Upper lobe of left lung (tissue), 6 donors: ENCODE measurements around the gene NDEL1. TPM values are rescaled to one million over a fixed set of nuclear protein-coding genes. Genes with fewer than 3 reads are reported as not detected.

Experiments used
- ATAC-seq, 2 donors: fragments of 200-7000 bp; cut with Tn5 transposase; one replicate each; pipeline ENCODE4 v1.9.1; 2022; ENCODE audit warnings: mild to moderate bottlenecking in 2 of 2, moderate library complexity in 2 of 2; ENCODE audit not compliant: low FRiP score in 2 of 2
- DNase-seq, 2 donors: peaks; one replicate each; pipeline ENCODE4 v3.0.0-alpha.2; 2019 to 2020
- H3K27ac ChIP-seq, 4 donors: fragments of 200-600 bp; sonication (generic); one replicate each; pipeline ENCODE4 v1.5.1; 2016 to 2019
- H3K27me3 ChIP-seq, 4 donors: fragments of 200-600 bp; sonication (generic); one replicate each; pipeline ENCODE4 v1.5.1; 2017 to 2019
- H3K36me3 ChIP-seq, 4 donors: fragments of 200-600 bp; sonication (generic); one replicate each; pipeline ENCODE4 v1.5.1; 2016 to 2019
- H3K4me1 ChIP-seq, 4 donors: fragments of 200-600 bp; sonication (generic); one replicate each; pipeline ENCODE4 v1.5.1; 2018 to 2019
- H3K4me3 ChIP-seq, 4 donors: fragments of 200-600 bp; sonication (generic); one replicate each; pipeline ENCODE4 v1.5.1; 2017 to 2019; ENCODE audit warnings: mild to moderate bottlenecking in 2 of 4, moderate library complexity in 1 of 4
- H3K9me3 ChIP-seq, 4 donors: fragments of 200-600 bp; sonication (generic); one replicate each; pipeline ENCODE4 v1.5.1; 2018 to 2019
- CTCF ChIP-seq, 6 experiments: fragments of 450-650 bp in 4 of 6; fragments of 200-600 bp in 2 of 6; sonication (generic) in 2 of 6; IDR thresholded peaks; one replicate each; pipeline ENCODE4 v1.5.1; 2016 to 2019; ENCODE audit warnings: antibody characterized with exemption in 6 of 6
- EP300 ChIP-seq, 4 donors: sonication (generic); formaldehyde crosslinking; IDR thresholded peaks; one replicate each; pipeline ENCODE4 v1.5.1; 2017; ENCODE audit warnings: antibody characterized with exemption in 4 of 4, control low read depth in 2 of 4
- POLR2A ChIP-seq, 4 donors: fragments of 450-650 bp; IDR thresholded peaks; one replicate each; pipeline ENCODE4 v1.5.1; 2016 to 2017; ENCODE audit warnings: antibody characterized with exemption in 4 of 4, mild to moderate bottlenecking in 2 of 4
- POLR2AphosphoS5 ChIP-seq, 2 donors: sonication (generic); formaldehyde crosslinking; IDR thresholded peaks; one replicate each; pipeline ENCODE4 v1.5.1; 2017; ENCODE audit warnings: antibody characterized with exemption in 2 of 2
- WGBS, 2 donors: methylation state at CpG; one replicate each; pipeline ENCODE4 v1.1.5; 2017 to 2018; 5-methylcytosine and 5-hydroxymethylcytosine counted together
- total RNA-seq, 6 donors: library from RNA; depleted of rRNA in 4 of 6; stranded (reverse); fragments of >200 nt in 4 of 6; gene quantifications; one replicate each; pipeline versions ENCODE4 v1.1.0 to v1.2.1, GENCODE V29; 2016 to 2021
- donor health status: DM: no; HTN: no; CAD: no; lungs with moderate emphysema.
- donor health status: DM: no; HTN: yes; CAD: no; lungs with severe emphysema.

Gene NDEL1
- total RNA-seq, 6 donors from 2014 or later, result 62.3 to 138 (median 85.4) TPM

GRCh38 chr17:8470447-8471047, 34.9 kb downstream of the NDEL1 start:
- Histone ChIP-seq H3K27me3 (no peaks in the 10 kb centered on the region), H3K4me3 (no peak overlapping the region), H3K36me3 (peaks cover 20 to 78% (median 62%) of the 10 kb centered on the region in 4 donors), H3K4me1 (peaks cover 0 to 25% (median 11%) of the 10 kb centered on the region in 4 donors), H3K27ac (peak overlapping the region in 1 of 4 donors; percentile 48), H3K9me3 (no peaks in the 10 kb centered on the region)
- peak in 1 of 2 donors; percentile 74 for DNase-seq
- WGBS, 2 donors, result 61 to 88% methylated on average over 15 to 20 of the region's 20 CpGs
- ATAC-seq, result peak in 1 of 2 donors; percentile 21
- no peak for TF ChIP-seq POLR2AphosphoS5 (IDR thresholded peaks at IDR 0.05)
- TF ChIP-seq CTCF (IDR thresholded peaks at IDR 0.05), result no peak

- Histone ChIP-seq H3K36me3 (peaks cover 16 to 85% (median 66%) of the 10 kb centered on the region in 4 donors), H3K9me3 (no peaks in the 10 kb centered on the region), H3K4me3 (no peak overlapping the region), H3K27ac (no peak overlapping the region), H3K27me3 (no peaks in the 10 kb centered on the region), H3K4me1 (peaks cover 0 to 11% (median 5%) of the 10 kb centered on the region in 4 donors)
- DNase-seq (no peak), ATAC-seq (no peak)
- WGBS, 2 donors, result 87 to 90% methylated on average over 8 of the region's 8 CpGs
- TF ChIP-seq POLR2AphosphoS5 (IDR thresholded peaks at IDR 0.05) (no peak), POLR2A (IDR thresholded peaks at IDR 0.05) (no peak), CTCF (IDR thresholded peaks at IDR 0.05) (no peak), EP300 (IDR thresholded peaks at IDR 0.05) (no peak)
Measured at GRCh38 chr17:8472663-8473062, 37.0 kb downstream of the NDEL1 start.

- H3K4me3 ChIP-seq, result no peak overlapping the region
- peak overlapping the region in 1 of 4 donors; percentile 31 for H3K27ac ChIP-seq
- H3K9me3 ChIP-seq, result no peaks in the 10 kb centered on the region
- ATAC-seq, result no peak
- peaks cover 0 to 11% (median 5%) of the 10 kb centered on the region in 4 donors for H3K4me1 ChIP-seq
- WGBS, 2 donors, result 93 to 94% methylated on average over 13 of the region's 13 CpGs
- no peak for TF ChIP-seq POLR2A (IDR thresholded peaks at IDR 0.05)
- no peak for TF ChIP-seq CTCF (IDR thresholded peaks at IDR 0.05)
- no peak for TF ChIP-seq EP300 (IDR thresholded peaks at IDR 0.05)
- TF ChIP-seq POLR2AphosphoS5 (IDR thresholded peaks at IDR 0.05), result no peak
- no peaks in the 10 kb centered on the region for H3K27me3 ChIP-seq
- DNase-seq, result no peak
- peaks cover 20 to 85% (median 59%) of the 10 kb centered on the region in 4 donors for H3K36me3 ChIP-seq
Measured at GRCh38 chr17:8473451-8474192, 37.9 kb downstream of the NDEL1 start.

- peak in 1 of 2 donors; percentile 73 for DNase-seq
- Histone ChIP-seq H3K4me1 (peaks cover 8 to 12% (median 10%) of the 10 kb centered on the region in 4 donors), H3K27me3 (no peaks in the 10 kb centered on the region), H3K36me3 (peaks cover 20 to 89% (median 53%) of the 10 kb centered on the region in 4 donors), H3K27ac (no peak overlapping the region), H3K9me3 (no peaks in the 10 kb centered on the region), H3K4me3 (no peak overlapping the region)
- no peak for ATAC-seq
- 87 to 89% methylated on average over 11 to 15 of the region's 15 CpGs for WGBS, 2 donors
- TF ChIP-seq POLR2A (IDR thresholded peaks at IDR 0.05) (no peak), EP300 (IDR thresholded peaks at IDR 0.05) (no peak), POLR2AphosphoS5 (IDR thresholded peaks at IDR 0.05) (no peak), CTCF (IDR thresholded peaks at IDR 0.05) (no peak)
Measured at GRCh38 chr17:8474826-8475225, 39.1 kb downstream of the NDEL1 start.
